GM21367 (cell line): ENCODE measurements around the gene PBX2.
"Not testable (repeated sequence)": the region's sequence is repeated elsewhere in the genome, so short reads cannot be mapped to it uniquely, and the experiment has no call there.

ENCODE experiments used
- ATAC-seq: cut with Tn5 transposase; IDR thresholded peaks from one replicate; pipeline ENCODE4 v1.9.1; 2021; ENCODE audit not compliant: unreplicated experiment

Gene PBX2

DNA sequence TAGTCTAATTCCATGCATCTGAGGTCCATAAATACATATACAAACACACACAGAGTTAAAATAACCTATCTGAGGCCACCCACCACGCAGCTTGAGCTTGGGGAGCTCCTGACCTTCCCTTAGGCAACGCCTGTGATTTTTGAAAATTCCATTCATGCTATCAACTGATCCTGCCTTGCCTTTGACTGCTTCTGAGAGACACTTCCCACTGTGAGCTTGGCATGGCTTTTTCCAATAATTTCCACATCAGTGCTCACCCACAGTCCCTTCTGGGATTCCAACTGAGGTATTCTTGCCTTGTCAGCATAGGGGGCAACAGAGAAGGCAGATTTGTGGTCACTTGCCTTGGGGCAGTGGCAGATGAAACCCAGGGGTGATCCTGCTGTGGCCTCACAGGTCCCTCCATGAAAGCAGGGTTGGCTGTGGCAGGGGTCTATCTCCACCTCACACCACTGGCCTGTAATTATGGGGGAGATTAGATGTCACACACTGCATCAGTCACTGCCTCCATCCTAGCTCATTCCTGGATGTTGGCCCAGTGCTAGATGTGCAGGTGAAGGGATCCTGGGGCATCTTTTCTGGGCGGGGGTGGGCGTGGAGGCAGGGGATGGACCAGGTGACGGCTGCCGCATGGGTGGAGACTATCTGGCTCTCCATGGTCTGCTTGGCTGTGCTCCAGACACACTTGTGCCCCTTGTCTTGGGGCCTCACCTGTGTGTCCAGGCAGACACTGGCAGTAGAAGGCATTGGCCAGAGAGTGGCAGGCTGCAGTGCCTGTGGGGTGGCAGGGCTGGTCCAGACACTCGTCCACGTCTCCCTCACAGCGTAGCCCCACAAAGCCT lies 13.6 kb upstream of the PBX2 start:
- no peak for ATAC-seq

DNA sequence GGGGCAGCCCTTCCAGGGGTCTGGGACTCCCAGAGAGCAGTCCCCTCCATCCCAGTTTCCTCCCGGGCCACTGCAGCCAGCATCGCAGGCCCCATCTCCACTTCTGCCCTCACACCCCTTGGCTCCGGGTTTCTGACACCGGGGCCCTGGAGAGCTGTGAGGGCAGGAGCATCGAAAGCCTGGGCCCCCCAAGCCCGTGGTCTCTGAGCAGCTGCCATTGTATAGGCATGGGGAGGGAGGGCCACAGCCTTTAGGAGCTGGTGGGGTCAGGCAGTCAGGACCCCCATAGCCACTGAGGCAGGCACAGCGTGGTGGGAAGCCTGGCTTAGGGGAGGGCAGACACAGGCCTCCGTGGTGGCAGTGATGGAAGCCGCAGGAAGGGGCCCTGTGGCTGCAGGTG lies 12.2 kb upstream of the PBX2 start:
- no peak for ATAC-seq

DNA sequence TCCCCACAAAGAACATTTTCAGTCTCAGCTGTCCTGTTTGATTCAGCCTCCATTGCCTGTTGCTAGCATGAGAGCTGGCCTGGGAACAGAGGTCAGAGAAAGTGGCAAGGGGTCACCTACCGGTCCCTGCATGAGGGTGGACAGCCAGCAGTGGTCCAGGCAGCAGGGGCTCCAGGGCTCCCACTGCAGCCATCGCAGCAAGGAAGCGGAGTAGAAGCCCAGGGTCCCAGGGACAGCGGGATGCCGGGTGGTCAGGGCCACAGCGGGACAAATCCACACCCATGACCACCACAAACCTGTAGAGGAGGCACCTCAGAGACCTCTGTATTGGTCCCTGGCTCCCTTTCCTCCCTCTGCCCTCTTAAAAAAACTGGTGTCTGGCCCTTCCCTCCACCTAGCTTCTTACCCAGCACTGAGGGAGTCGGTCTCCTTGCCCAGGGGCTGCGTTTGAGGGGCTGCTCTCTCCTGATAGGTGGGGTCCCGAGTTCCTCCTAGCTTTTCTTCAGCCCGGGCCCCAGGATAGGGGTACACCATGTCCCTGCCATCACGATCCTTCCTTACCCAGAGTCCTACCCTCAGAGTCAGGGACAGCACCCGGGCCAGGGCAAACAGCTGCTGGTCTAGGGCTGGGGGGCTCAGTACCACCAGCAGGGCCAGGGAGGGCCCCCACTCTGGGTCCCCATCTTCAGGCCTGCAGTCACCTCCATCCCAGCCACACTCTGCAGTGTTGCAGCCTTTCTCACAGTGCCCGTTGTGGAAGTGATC lies 10.9 kb upstream of the PBX2 start:
- ATAC-seq: no peak

DNA sequence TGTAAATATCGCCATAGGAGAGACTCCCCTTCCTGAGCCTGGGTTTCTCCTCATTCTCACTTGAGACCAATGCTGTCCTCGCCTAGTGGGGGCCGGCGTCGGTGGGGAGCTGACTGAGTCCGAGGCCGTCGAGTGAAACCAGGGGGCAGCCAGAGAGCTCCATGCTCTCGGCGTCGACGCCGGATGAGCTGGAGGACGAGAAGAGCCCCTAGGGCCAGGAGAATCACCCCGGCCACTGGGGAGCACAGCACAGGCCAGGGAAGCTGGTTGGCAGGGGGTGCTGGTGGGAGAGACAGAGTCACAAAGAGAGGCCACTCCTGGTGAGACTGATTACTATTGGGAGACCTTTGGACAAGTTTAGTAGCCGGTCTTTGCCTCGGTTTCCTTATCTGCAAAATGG lies 8.9 kb upstream of the PBX2 start:
- no peak for ATAC-seq

DNA sequence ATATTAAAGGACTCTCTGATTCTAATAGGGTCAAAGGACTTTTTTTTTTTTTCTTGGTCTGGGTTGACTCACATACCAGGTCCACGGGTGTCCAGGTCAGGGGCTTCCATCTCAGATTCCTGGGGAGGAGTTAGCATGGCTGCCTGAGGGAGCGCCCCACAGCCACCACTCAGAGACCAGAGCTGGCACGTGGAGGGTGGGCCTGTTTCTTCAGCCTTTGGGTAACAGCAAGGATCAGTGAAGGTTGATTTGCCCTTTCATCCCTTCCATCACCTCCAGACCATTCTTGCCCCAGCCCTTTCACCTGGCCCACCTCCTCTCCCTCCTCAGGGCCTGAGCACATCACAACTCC lies 8.3 kb upstream of the PBX2 start:
- no peak for ATAC-seq

DNA sequence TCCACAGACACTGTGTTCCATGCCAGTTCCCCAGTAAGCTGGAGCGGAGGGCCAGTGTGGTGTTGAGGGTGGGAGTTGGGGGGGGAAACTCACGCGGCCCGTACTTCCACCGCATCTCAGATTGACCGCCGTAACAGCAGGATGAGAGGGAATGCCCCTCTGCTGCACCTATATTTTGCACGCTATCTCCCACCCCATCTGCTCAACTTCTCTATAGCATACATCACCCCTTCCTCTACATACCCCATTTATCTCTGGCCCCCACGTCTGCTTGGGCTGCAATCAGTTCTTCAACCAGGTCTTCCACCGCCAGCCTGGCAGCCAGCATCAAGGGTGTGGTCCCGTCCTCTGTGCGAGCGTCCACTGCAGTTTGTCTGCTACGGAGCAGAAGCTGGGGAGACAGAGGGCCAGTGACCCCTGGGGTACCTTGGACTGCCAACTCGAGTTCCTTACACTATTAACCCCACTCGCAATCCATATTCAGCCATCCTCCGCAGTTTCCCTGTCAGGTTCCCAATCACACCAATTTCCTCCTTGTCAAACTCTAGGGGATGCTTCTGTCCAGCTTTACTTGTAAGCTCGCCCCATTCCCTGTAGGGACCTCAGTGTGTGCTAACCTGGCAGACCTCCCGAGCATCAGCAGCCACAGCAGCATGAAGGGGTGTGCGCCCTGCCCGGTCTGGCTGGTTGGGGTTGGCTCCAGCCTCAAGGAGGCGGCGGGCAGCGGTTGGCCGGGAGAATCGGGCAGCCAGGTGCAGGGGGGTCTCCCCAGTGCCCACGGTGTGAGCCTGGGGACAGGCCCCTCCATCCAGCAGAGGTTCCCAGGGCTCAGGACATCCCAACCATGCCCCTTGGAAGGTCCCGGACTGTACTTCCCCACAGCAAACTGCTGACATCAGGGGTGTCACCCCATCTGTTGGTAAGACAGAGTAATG lies 6.9 kb upstream of the PBX2 start:
- no peak for ATAC-seq

DNA sequence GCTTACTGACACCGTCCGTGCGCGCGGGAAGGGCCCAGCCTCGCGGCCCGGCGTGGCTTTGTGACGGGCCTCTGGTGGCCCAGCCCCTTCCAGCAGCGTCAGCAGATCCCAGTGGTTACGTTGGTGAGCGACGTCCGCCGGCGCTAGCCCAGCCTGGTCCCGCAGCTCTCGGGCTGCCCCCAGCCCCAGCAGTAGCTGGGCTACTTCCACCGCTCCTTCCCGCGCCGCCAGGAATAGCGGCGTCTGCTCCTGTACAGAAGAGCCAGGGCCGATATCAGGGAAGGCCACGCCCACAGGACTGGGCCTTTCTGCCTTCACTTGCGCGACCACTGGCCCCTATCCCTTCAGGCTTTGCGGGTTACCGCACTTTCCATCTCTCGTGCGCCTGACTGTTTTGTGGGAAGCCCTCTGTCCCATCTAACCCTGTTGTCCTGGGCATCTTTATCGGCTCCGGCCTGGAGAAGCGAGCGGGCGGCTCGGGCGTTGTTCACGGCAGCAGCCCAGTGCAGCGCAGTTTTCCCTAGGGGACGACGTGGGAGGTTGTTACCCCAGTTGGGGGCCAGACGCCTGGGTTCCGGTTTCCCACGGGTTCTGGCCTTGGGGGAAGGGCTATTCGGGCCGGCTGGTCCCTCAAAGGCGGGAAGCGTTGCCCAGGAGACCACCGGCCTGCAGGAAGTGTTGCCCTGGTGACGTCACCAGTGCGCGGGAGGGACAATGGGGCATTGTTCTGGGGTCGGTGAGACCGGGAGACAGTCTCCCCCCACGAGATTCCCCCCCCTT lies 6.1 kb upstream of the PBX2 start:
- peak; percentile 72 for ATAC-seq

DNA sequence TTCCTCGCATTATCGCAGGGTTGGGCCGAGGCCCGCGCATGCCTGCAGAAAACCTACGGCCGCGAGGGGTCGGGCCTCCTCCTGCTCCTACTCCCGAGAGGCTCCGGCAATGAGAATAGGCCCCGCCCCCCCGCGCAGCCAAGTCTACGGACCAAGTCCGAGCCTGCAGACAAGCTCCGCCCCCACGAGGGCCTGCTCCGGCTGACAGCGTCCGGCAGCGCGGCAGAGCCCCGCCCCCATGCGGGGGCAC lies 5.6 kb upstream of the PBX2 start:
- ATAC-seq: peak; percentile 68

DNA sequence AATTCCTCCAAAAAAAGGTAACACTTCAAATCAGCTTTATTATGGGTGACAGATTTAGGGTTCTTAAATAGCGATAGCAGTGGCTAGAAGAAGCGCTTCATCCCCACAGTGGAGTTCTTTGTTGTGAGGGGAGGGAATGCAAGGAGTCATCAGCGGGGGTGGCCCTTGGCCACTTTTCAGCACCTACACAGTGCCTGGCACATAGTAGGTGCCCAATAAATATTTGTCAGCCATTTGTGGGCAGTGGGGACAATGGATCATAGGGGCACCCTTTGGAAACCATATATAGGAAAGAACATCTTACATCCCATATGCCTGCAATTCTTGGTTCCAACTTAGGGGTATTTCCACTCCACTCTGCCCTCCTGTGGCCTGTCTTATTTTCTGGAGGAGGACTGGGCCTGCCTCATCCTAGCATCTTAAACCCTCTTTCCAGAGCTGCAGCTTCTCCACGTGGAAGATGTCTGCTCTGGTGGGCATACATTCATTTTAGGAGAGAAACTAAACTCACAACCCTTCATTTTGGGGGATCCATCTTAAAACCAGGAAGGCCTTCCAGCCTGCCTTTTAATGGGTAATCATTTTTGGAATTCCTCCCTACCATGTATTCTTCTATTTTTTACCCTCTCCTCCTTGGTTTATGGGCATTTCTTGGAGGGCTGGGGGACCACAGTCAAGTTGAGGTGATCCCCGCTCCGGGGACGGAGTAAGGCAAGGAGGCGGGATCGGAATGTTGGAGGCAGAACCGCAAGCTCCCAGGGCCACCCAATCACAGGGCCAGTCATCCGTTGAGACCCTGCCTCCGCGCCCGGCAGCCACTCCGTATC lies 5.0 kb upstream of the PBX2 start:
- no peak for ATAC-seq

DNA sequence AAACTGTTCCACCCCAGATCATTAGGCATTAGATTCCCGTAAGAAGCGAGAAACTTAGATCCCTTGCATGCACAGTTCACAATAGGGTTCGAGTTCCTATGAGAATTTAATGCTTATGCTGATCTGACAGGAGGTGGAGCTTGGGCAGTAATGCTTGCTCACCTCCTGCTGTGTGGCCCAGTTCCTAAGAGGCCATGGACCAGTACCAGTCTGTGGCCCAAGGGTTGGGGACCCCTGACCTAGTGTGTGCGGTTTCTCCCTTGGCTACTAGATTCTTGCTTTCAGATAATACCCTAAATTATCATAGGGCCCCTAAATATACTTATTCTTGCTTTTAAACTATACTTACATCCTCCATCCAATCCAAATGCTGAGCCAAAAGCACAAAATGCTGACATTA lies 4.4 kb upstream of the PBX2 start:
- no peak for ATAC-seq

DNA sequence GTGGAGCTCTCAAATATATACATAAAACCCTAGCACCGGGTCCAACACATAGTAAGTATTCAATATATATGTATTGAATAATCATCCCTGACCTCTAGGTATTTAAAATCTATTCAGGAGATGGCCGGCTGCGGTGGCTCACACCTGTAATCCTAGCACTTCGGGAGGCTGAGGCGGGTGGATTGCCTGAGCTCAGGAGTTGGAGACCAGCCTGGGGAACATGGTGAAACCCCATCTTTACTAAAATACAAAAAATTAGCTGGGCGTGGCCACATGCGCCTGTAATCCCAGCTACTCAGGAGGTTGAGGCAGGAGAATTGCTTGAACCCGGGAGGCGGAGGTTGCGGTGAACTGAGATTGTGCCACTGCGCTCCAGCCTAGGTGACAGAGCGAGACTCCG lies 3.1 kb upstream of the PBX2 start:
- ATAC-seq: not testable (repeated sequence)

DNA sequence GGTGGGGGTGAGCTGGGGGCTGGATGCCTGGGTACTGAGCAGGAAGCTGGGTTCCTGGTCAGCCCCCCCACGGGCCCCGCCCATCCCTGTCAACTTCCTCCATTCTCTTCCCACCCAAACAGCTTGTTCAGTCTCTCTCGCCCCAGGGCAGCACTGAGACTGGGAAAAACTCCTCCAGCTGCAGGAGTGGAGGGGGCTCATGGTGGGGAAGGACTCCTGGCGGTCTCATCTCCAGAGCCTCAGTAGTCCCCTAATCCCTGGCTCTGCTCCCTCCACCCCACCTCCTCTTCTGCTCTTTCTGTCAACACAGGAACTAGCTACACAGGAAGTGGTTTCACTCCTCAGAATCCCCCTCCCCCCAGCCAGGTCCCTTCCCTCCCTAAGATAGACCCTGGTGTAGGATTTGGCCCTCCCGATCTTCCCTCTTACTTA lies 2.6 kb upstream of the PBX2 start, which contains the start of gene GPSM3:
Gene GPSM3, minus strand, starts transcription at position 36 of the 432 bp plus-strand sequence. CDS start 130 bp downstream, outside the sequence.
- ATAC-seq: no peak

DNA sequence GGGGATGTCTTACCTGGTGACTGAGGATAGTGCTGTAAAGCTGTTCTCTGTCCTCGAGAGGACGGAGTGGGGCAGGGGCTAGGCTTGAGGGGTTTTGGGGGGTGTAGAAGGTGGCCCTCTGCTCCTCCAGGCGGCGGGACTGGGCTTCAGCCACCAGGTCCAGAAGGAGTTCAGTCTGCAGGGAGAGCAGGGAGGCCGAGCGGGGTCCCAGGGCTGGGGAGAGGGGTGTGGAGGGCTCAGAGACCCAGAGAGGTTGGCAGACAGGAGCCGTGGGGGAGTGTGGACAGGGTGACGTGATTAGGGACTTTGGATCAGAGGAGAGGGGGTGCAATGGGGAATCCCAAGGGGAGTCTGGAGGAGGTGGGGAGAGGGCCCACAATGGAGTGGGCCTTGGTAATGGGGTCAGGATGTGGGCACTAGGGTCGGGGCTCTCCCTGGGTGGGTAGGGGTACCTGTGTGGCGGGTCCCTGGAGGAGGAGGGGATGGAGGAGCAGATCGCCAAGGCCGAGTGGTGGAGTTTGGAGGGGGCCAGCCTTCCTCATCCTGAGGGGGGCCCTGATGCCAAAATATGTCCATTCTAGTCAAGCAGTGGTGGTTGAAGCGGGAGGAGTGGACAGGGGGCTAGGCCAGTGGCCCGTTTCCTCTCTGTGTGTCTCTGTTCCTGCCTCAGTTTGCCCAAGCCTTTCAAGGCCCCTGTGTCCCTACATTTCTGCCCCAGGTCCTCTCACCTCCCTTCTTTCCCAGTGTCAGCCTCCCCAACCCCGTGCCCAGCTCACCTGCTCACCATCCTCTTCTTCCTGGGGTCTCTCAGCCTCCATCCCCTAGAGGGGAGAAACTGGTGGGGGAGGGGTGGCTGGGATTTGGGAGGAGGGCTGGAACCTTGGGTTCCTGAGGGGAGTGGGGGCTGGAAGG lies 1.9 kb upstream of the PBX2 start:
- no peak for ATAC-seq

DNA sequence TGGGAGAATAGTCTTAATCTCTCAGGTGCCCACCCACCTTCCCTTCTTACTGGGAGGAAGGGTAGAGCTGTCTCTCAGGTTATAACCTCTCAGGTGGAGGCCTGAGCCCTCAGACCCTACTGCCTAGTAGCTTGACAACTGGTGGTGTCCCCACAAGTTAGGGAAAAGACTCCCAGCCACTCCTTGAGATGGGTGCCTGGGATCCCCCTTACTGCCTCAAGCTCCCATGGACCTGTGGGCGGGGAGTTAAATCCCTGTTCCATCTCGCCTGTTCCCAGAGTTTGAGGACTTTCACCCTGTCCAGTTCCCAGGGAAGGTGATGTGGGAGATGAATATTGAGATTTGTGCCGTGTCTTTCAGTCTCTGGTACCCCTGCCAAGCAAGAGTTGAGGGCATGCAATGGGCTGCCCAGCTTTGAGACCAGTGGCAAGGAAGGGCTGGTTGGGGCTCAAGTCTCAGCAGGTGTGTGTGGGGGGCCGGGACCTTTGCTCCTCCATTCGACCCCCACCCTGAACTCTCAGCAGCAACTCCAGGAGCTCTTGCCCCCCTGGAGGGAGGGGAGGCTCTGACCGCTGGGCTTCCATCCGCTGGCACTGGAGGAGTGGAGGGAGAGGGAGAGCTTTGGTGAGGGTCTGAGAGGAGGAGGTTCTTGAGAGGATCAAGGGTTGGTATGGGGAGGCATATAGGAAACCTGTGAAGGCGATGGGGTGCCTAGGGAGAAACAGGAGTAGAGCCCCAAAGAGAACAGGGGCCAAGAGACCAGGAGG lies 1.1 kb upstream of the PBX2 start:
- no peak for ATAC-seq

DNA sequence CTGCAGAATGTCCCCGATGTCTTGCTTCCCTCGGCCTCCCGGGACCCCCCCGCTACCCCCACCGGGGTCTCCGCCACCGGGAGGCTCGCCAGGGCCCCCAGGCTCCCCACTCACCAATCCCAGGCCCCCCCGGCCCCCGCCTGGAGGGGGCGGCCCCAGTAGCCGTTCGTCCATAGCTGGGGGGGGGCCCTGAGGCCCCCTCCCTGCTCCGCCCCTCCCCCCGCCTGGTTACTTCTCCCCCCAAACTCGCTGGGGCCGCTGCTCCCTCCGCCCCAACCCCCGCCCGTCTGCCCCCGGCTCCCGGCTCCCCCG lies 304 bp downstream of the PBX2 start:
- ATAC-seq: no peak

DNA sequence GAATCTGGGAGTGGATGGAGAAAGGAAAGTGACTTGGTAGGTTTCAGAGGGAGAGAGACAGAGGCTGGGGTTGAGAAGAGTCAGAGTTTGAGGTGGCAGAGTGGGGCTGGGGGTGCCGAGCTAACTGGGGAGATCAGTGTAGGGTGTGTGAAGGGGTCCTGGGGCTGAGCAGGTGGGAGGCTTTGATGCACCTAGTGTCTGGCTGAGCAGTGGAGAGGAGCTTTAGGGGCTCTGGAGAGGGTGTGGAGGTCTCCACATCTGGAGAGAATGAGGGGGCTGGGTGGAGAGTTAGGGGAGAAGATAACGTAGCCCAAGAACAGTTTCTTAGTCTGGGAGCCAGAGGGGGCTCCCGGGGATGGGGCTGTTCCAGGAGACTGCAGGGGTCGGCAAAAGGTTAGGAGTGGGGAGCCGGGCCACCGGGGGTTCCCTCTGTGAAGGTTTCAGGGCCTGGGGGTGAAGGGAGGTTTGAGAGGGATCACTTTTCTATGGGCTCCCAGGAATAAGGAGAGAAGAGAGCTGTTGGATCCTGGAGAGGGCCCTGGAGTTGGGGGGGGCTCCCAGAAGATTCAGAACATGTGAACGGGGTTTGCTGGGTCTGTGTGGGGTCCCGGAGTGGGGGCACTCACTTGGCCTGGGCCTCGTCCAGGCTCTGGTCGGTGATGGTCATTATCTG lies 797 bp downstream of the PBX2 start:
- no peak for ATAC-seq

DNA sequence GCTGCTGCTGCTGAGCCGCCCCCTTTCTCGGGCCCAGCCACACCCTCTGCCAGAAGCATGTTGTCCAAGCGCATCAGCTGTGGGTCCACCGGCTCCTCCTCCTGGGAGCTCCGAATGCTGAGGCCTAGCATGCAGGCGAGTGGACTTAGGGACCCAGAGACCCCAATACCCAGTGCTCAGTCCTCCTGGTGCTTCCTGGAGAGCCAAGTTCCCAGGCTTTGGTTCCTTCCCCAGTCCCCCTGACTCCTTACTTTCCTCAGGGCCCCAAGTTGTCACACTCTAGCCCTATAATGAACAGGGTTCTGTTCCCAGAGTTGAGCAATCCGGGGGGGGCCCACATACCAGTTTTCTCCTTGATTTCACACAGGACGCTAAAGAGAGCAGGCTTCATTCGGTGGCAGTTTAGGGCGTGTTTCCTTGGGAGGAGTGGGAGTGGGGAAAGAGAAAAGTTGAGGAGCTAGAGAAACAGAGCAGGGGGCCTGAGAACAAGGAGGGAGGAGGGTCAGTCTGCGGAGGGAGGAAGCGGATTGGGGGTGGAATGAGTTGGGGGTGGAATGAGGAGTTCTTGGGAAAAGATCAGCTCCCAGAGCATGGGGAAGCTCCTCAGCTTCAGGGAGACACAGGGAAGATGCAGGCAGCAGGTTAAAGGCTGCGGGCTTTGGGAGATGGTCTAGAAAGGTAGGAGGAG lies 1.5 kb downstream of the PBX2 start:
- no peak for ATAC-seq
